ENCODE data around the gene MEDAG.

MEDAG gene

GRCh38 chr13:30872685-30873461 is 33.2 kb upstream of the MEDAG start:
- DNase-seq (ENCODE audit: low spot score) = no peak

DNA sequence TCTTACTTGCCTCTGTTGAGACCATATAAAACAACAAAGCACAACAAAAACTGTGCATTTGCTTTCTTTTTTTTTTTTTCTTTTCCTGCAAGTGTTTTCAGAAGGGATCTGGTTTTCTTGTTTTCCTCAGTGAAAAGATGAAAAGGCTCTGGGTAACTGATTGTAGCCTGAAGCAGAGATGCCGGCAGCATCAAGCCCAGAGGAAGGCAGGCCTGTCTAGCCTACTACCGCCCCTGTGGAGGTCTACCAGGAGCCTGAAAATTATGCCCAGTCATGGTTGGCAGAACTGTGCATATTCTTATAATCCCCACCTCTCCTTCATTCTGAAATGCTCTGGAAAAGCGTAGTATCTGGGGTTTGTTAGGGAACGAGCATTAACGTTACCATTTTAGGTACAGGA is 32.6 kb upstream of the MEDAG start:
- DNase-seq (ENCODE audit: low spot score) = no peak

GRCh38 chr13:30874111-30874510 is 32.0 kb upstream of the MEDAG start:
- no peak for DNase-seq (ENCODE audit: low spot score)

GRCh38 chr13:30874561-30874960 is 31.5 kb upstream of the MEDAG start:
- DNase-seq (ENCODE audit: low spot score) = no peak

- no peak for DNase-seq (ENCODE audit: low spot score)
Observed at GRCh38 chr13:30877335-30877734, 28.7 kb upstream of the MEDAG start.

DNA sequence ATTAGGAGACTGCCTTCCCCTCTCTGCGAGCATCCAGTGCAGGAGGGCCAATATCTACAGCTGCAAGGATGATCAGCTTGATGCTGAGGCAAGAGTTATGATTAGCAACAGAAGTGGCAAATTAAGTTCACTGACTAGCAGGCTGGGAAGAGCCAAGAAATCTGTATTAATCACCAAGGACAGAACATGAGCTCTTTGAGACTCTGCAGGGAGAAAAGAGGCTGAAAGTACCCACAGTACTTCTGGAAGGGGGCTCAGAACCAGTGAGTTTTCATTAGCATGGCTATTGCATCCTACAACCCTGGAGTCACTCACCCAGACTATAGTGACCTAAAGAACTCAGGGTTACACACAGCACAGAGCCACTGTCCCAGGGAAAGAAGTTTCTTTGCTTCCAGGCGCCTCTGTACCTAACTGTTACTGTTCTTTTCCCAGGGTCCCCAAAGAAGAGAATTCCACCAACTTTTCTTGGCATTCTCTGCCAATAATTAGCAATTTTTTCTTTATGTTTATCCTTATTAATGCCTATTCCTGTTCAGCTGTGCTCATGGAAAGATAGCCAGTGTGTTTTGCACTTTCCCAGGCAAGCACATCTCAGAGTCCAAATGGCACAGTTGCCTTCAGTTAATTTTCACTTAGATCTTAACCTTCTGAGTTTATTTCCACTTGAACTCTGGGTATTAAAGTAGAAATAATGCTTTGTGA is 25.8 kb upstream of the MEDAG start:
- no peak for DNase-seq (ENCODE audit: low spot score)

GRCh38 chr13:30880856-30881155 is 25.3 kb upstream of the MEDAG start:
- no peak for DNase-seq (ENCODE audit: low spot score)

GRCh38 chr13:30881191-30881651 is 24.9 kb upstream of the MEDAG start:
- no peak for DNase-seq (ENCODE audit: low spot score)

- DNase-seq (ENCODE audit: low spot score) = no peak
Observed at GRCh38 chr13:30882026-30882850, 23.8 kb upstream of the MEDAG start.

DNA sequence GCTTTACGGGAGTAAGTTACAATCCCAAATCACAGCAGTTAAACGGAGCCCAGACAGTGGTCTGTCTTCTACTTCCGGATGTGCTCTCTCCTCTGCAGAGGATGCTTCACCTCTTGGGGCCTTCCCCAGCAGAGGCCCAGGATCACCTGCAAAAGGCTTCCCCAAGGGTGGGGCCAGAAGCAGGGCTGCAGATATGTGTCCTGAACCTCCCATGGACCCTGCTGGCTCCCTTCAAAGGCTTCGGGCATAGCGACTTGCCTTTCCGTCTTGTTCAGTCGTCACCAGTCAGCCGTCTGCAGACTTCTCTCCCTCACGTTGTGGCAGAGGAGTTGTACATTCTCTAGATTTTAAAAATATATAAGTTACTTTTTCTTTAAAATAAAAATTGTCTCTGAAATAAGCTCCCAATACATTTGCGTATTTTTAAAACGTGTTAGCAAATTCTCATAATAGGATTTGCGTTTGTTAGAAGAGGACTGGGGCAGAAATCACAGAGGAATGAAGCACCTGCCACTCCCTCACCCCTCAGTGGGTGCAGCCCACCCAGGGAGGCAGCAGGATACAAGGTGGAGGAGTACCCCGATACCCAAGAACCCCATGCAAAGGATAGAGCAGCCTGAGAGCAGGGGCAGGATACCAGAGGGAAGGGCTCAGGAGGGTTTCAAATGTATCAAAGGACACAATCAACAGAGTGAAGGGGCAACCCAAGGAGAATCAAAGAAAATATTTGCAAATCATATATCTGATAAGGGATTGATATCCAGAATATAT is 22.9 kb upstream of the MEDAG start:
- no peak for DNase-seq (ENCODE audit: low spot score)

GRCh38 chr13:30884543-30884942 is 21.5 kb upstream of the MEDAG start:
- no peak for DNase-seq (ENCODE audit: low spot score)

- no peak for DNase-seq (ENCODE audit: low spot score)
Observed at GRCh38 chr13:30889196-30889690, 16.8 kb upstream of the MEDAG start.

- DNase-seq (ENCODE audit: low spot score) = no peak
Observed at GRCh38 chr13:30892966-30893365, 13.1 kb upstream of the MEDAG start.

GRCh38 chr13:30895773-30896172 is 10.3 kb upstream of the MEDAG start:
- DNase-seq (ENCODE audit: low spot score) = no peak

GRCh38 chr13:30898070-30898469 is 8.0 kb upstream of the MEDAG start:
- no peak for DNase-seq (ENCODE audit: low spot score)

- DNase-seq (ENCODE audit: low spot score) = peak; percentile 29
Observed at GRCh38 chr13:30898678-30899241, 7.3 kb upstream of the MEDAG start.

- no peak for DNase-seq (ENCODE audit: low spot score)
Observed at GRCh38 chr13:30900436-30900835, 5.6 kb upstream of the MEDAG start.

DNA sequence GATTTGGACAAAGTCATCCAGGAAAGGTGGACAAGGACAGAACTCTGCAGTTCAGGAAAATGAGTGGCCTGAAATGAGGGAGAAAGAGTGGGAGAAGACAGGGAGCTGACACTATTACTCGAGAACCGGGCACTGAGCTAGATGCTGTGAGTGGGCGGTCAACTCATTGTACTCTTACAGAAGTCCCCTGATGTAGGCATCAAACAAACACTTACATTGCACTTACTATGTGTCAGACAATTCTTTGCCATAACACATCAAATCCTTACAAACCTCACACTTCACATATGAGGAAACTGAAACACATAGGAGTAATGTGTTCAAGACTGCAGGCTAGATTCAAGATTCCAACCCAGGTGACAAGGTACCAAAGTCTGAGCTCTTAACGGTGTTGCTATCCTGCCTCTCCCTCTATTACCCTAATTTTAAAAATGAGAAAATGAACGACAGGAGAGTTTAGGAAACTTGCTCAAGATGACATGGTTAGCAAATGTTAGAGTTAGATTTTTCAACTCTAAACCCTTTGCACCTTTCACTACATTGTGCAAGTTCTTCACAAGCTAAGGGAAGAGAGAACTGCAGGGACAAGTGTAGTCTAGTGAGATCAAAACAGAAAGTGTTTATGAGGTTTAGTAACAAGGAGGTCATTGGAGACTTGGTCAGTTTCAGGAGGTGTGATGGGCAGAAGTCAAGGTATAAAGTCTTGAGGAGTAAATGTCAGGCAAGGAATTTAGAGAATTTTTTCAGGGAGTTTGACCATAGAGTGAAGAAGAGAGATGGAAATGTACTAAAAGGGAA is 4.9 kb upstream of the MEDAG start:
- no peak for DNase-seq (ENCODE audit: low spot score)

DNA sequence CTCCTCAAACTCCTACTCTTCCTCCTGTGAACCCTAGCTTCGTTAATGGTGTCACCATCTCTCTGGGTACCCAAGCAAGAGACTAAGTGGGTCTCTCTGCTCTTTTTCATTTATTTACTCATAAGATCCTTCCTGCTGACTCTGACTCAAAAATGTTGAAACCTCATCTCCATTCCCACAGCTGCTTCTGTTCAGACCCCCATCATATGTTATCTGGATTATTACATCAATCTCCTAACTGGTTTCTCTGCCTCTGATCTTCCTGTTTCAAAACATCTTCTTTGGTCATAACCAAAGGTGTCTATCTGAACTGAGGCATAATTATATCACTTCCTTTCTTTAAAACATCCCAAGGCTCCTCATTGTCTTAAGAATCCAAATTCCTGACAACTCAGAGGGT is 2.0 kb upstream of the MEDAG start:
- no peak for DNase-seq (ENCODE audit: low spot score)

GRCh38 chr13:30906411-30907051 is 460 bp downstream of the MEDAG start:
- no peak for DNase-seq (ENCODE audit: low spot score)
